NCI-H1048 (cell line): ENCODE data around the gene CDH24.
"Not testable (repeated sequence)": the region's sequence is repeated elsewhere in the genome, so short reads cannot be mapped to it uniquely, and the experiment has no call there.

Source experiments
- DNase-seq: peaks from one replicate; lab custom pipeline; 2025; lab: John Stamatoyannopoulos, UW

CDH24 gene

GRCh38 chr14:23020143-23021128 lies 36.9 kb downstream of the CDH24 start:
- DNase-seq = no peak

DNA sequence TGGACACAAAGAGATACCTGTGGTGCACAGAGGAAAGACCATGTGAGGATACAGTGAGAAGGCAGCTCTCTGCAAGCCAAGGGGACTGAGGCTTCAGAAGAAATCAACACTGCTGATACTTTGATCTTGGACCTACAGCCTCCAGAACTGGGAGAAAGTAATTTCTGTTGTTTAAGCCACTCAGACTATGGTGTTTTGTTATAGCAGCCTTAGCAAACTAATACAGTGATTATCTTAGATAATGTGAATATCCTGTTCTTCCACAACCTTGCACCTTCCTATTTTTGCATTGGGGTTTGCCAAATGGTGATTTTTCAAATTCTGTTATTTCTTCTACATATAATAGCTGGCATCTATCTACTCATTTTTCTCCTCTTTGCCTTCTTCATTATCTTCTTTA lies 39.2 kb downstream of the CDH24 start:
- no peak for DNase-seq

GRCh38 chr14:23017091-23017490 lies 40.2 kb downstream of the CDH24 start:
- DNase-seq = no peak

GRCh38 chr14:23015618-23016017 lies 41.7 kb downstream of the CDH24 start:
- no peak for DNase-seq

DNA sequence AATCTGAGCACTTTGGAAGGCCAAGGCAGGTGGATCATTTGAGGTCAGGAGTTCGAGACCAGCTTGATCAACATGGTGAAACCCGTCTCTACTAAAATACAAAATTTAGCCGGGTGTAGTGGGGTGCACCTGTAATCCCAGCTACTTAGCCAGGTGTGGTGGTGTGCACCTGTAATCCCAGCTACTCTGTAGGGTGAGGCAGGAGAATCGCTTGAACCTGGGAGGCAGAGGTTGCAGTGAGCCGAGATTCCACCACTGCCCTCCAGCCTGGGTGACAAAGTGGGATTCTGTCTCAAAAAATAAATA lies 43.6 kb downstream of the CDH24 start:
- not testable (repeated sequence) for DNase-seq

DNA sequence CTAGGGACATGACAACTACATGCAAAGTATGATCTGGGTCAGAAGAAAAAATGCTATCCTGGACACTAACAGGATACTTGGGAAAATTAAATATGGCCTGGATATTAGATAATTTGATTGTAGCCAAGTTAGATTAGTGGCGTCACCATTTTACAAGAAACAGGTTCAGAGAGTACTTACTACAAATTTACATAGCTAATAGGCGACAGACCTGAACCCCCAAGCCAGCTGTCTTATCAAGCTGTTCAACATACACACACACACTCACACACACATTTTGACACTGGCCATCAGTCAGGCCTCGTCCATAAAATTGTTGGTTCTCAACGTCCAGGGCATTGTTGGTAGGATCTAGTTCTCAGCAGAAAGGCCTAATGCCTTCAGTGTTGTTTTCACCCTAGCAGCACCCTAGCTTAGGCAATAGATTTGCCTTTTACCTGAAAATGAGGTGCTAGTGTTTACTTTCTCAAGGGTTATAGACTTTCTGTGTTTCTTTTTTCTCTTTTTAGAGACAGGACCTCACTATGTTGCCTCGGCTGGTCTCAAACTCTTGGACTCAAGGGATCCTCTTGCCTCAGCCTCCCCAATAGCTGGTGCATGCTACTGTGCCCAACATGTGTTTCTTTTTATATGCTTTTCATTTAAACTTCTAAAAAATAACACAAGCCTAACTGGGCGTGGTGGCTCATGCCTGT lies 44.1 kb downstream of the CDH24 start:
- DNase-seq = no peak

DNA sequence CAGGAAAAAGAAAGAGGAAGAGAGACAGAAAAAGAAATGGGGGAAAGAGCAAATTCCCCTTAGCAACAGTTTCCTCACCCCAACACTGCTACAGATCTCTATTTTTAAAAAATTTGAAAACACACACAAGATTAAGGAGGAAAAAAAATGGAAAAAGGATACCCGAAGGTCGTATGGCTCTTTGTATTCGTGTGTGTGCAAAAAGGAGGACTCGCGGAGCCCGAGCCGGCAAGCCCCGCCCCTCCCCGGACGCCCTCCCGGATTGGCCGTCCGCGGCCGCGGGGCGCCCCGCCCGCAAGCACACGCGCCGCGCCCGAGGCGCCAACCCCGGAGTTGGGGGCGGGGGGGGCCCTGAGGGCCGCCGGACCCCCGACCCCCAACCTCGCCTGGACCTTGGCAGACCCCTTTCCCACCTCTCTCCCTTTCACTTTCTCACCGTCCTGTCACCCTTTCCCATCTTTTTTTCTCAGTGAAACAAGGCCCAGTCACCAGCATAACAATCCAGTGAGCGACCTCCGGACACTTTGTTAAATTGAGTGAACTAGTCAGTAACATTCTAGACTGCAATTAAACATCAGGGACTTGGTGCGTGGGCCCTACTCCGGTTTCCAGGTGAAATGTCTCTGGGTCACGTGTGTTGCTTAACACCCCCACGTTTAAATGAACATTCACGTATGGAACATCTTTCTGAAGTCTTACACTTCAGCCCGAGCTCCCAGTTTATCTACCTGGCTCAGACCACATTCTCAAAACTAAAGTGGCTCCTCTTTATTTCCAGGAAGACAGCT lies 47.2 kb downstream of the CDH24 start, which contains the start of gene C14orf93:
C14orf93 (minus strand) TSS at position 205 of the 788 bp plus-strand sequence. CDS start 11,120 bp downstream, outside the sequence.
- DNase-seq = peak; percentile 24

- DNase-seq = no peak
These were observed 47.8 kb downstream of the CDH24 start for GRCh38 chr14:23009483-23009938.

DNA sequence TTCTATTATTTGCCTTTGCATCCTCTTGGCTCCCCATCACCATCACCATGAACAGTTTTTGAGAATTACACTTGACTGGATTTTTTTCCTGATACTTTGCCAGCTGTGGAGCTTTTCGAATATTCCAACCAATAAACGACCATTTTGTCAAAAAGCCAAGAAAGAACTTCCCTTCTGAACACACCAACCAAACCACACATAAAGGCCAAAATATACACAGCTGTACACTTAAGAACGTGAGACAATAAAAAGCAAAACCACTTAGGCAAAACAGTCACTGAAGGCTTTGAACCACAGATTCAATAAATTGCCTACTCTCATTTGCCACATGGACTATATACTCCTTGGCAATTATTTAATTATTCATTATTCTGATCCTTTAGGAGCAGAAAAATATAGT lies 48.5 kb downstream of the CDH24 start:
- no peak for DNase-seq

DNA sequence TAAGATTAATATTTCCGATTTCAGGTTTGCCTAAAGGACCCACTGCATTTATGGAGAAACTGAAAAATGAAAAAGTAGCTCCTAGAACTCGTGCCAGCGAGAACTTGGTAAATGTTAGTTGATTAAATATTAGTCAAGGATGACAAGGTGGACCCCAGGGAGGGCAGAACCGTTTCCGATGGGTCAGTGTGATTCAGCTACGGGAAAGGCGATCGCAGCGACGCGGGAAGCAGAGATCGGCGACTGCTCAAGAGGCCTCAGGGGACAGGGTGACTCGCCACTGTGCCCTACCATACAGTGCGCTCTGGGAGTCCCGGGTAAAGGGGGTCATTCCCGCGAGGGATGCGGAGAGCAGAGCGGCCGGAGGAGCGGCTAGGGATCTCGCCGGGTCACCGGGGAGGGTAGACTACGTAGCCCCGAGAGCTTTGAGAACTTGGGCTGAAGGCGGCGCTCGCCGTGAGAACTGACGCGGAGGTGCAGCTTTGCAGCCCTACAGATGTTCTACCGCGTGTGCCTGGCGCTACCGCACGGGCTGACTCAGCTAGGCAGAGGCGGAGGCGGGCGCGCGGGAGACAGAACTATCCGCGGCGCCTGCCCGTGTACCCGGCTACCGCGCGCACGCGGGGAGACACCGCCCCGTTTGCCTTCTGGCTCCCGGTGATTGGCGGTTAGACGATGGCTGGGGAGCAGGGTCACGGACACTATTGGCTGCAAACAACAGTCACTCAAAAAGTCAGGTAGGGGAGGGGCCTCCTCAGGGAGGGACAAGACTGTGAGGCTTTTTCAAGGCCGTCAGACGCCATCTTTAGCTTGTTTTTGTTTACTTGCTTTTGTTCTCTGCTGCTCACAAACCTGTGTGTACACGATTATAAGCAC lies 50.5 kb downstream of the CDH24 start:
- peak; percentile 94 for DNase-seq

GRCh38 chr14:23006188-23006534 lies 51.2 kb downstream of the CDH24 start:
- DNase-seq = no peak

- DNase-seq = no peak
These were observed 51.7 kb downstream of the CDH24 start for GRCh38 chr14:23005451-23006187.

DNA sequence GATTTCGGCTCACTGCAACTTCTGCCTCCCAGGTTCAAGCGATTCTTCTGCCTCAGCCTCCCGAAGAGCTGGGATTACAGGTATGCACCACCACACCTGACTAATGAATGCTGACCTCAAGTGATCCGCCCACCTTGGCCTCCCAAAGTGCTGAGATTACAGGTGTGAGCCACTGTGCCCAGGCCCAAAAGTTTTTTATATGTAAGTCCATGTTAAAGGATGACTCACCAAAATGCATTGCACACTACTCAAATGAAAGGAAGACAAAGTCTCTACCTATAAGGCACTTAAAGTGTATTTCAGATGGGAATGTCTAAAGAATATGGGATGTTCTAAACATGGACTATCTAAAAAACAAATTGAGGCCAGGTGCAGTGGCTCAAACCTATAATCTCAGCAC lies 53.0 kb downstream of the CDH24 start:
- DNase-seq = not testable (repeated sequence)

- no peak for DNase-seq
These were observed 54.7 kb downstream of the CDH24 start for GRCh38 chr14:23002592-23002991.

GRCh38 chr14:23000860-23001259 lies 56.5 kb downstream of the CDH24 start:
- no peak for DNase-seq

GRCh38 chr14:22998329-22999012 lies 58.8 kb downstream of the CDH24 start:
- no peak for DNase-seq

DNA sequence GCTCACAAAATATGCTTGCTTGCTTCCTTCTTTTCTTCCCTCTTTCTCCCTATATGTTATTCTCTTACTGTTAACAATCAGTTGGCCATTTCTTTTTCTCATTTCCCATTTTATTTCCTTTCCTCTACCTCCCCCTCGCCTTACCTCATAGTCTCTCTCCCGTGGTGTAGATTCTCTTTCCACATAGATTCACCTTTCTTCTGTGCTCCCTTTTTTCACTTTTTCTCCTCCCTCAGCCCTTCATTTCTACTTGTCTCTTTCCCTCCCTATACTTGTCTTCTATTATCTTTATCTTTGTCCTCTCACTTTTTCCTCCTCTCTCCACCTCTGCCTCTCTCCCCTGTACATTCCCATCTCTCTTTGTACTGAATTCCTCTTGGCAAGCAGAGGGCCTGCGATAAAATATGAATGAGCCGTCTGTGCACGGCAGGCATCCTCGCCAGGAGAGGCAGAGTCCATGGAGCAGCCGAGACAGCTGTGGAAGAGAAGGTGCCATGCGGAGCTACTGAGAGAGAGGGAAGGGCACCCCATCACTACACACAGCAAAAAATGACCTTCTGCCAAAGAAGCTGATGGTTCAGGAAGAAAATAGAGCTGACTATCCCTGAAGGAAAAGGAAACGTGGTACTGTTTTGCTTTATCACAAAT lies 59.5 kb downstream of the CDH24 start:
- DNase-seq = no peak
